ENCODE measurements around the gene DOCK11. TPM values are rescaled to one million over a fixed set of nuclear protein-coding genes. Genes with fewer than 3 reads are reported as not detected.
A peak's percentile ranks its signal among the peaks of the same experiment; 100 is the strongest.

Gene DOCK11
- total RNA-seq, 1 donor from 2014 or later: 23.0 TPM

GRCh38 chrX:118631586-118631985, 136.0 kb downstream of the DOCK11 start:
- intact Hi-C loops (cut with DNase I): no loop called here
- H3K4me1 ChIP-seq: no peaks in the 10 kb centered on the region
- no peak overlapping the region for H3K4me3 ChIP-seq
- no peaks in the 10 kb centered on the region for H3K27me3 ChIP-seq
- peaks cover 0 to 14% of the 10 kb centered on the region in 2 donors for H3K36me3 ChIP-seq
- H3K9me3 ChIP-seq: no peaks in the 10 kb centered on the region
- no peak overlapping the region for H3K27ac ChIP-seq
- DNase-seq (ENCODE audit: low spot score in 2 of 2): no peak
- no peak for TF ChIP-seq CTCF (IDR thresholded peaks at IDR 0.05)

- intact Hi-C loops (cut with DNase I): no loop called here
- no peaks in the 10 kb centered on the region for H3K27me3 ChIP-seq
- TF ChIP-seq CTCF (IDR thresholded peaks at IDR 0.05): no peak
- no peaks in the 10 kb centered on the region for H3K9me3 ChIP-seq
- DNase-seq (ENCODE audit: low spot score in 2 of 2): no peak
- no peaks in the 10 kb centered on the region for H3K4me1 ChIP-seq
- no peak overlapping the region for H3K4me3 ChIP-seq
- no peak overlapping the region for H3K27ac ChIP-seq
- peaks cover 0 to 14% of the 10 kb centered on the region in 2 donors for H3K36me3 ChIP-seq
Observed at GRCh38 chrX:118632862-118633261, 137.2 kb downstream of the DOCK11 start.

GRCh38 chrX:118633530-118633929, 137.9 kb downstream of the DOCK11 start:
- peaks cover 0 to 14% of the 10 kb centered on the region in 2 donors for H3K36me3 ChIP-seq
- DNase-seq (ENCODE audit: low spot score in 2 of 2): no peak
- H3K27ac ChIP-seq: no peak overlapping the region
- intact Hi-C loops (cut with DNase I): no loop called here
- H3K4me1 ChIP-seq: no peaks in the 10 kb centered on the region
- H3K9me3 ChIP-seq: no peaks in the 10 kb centered on the region
- no peak for TF ChIP-seq CTCF (IDR thresholded peaks at IDR 0.05)
- H3K27me3 ChIP-seq: no peaks in the 10 kb centered on the region
- H3K4me3 ChIP-seq: no peak overlapping the region

GRCh38 chrX:118634336-118634735, 138.7 kb downstream of the DOCK11 start:
- no peak overlapping the region for H3K27ac ChIP-seq
- H3K36me3 ChIP-seq: peaks cover under 1 to 11% of the 10 kb centered on the region in 2 donors
- intact Hi-C loops (cut with DNase I): no loop called here
- no peak for DNase-seq (ENCODE audit: low spot score in 2 of 2)
- no peaks in the 10 kb centered on the region for H3K9me3 ChIP-seq
- H3K4me3 ChIP-seq: no peak overlapping the region
- H3K4me1 ChIP-seq: no peaks in the 10 kb centered on the region
- no peak for TF ChIP-seq CTCF (IDR thresholded peaks at IDR 0.05)
- H3K27me3 ChIP-seq: no peaks in the 10 kb centered on the region

GRCh38 chrX:118637997-118638396, 142.4 kb downstream of the DOCK11 start:
- Histone ChIP-seq H3K27ac (no peak overlapping the region), H3K4me1 (no peaks in the 10 kb centered on the region), H3K36me3 (peaks cover 6 to 15% of the 10 kb centered on the region in 2 donors), H3K27me3 (no peaks in the 10 kb centered on the region), H3K4me3 (no peak overlapping the region), H3K9me3 (no peaks in the 10 kb centered on the region)
- intact Hi-C loops (cut with DNase I): no loop called here
- no peak for DNase-seq (ENCODE audit: low spot score in 2 of 2)
- peak in 2 of 3 experiments; percentile 8 to 23 for TF ChIP-seq CTCF (IDR thresholded peaks at IDR 0.05)

GRCh38 chrX:118644378-118644777, 148.8 kb downstream of the DOCK11 start:
- Histone ChIP-seq H3K4me1 (no peaks in the 10 kb centered on the region), H3K4me3 (no peak overlapping the region), H3K9me3 (no peaks in the 10 kb centered on the region), H3K27me3 (no peaks in the 10 kb centered on the region), H3K36me3 (peaks cover 4 to 5% of the 10 kb centered on the region in 2 donors), H3K27ac (no peak overlapping the region)
- intact Hi-C loops (cut with DNase I): loop anchor here (2.0 kb wide), 1 partner anchor 164 kb away; no protein-coding TSS in a partner anchor
- DNase-seq (ENCODE audit: low spot score in 2 of 2): no peak
- TF ChIP-seq CTCF (IDR thresholded peaks at IDR 0.05): peak in 2 of 3 experiments; percentile 11 to 41
